Midbrain (tissue), 1 donor: ENCODE measurements around the gene NFATC3.
A peak's percentile ranks its signal among the peaks of the same experiment; 100 is the strongest.

Experiments
- DNase-seq: peaks from one replicate; lab custom pipeline; 2025; lab: John Stamatoyannopoulos, UW

NFATC3 gene

GRCh38 chr16:68186877-68187276 lies 101.7 kb downstream of the NFATC3 start:
- DNase-seq: no peak

GRCh38 chr16:68187505-68187904 lies 102.3 kb downstream of the NFATC3 start:
- DNase-seq: no peak

- no peak for DNase-seq
Measured at GRCh38 chr16:68188170-68188569, 103.0 kb downstream of the NFATC3 start.

- DNase-seq: no peak
Measured at GRCh38 chr16:68190081-68190480, 104.9 kb downstream of the NFATC3 start.

- peak; percentile 37 for DNase-seq
Measured at GRCh38 chr16:68190736-68191510, 105.8 kb downstream of the NFATC3 start.

- no peak for DNase-seq
Measured at GRCh38 chr16:68194251-68194650, 109.1 kb downstream of the NFATC3 start.

- no peak for DNase-seq
Measured at GRCh38 chr16:68197250-68197649, 112.1 kb downstream of the NFATC3 start.

- no peak for DNase-seq
Measured at GRCh38 chr16:68200088-68200783, 115.1 kb downstream of the NFATC3 start.

GRCh38 chr16:68202091-68202519 lies 116.9 kb downstream of the NFATC3 start:
- peak; percentile 9 for DNase-seq

GRCh38 chr16:68206245-68206644 lies 121.1 kb downstream of the NFATC3 start:
- DNase-seq: no peak

GRCh38 chr16:68214726-68215125 lies 129.6 kb downstream of the NFATC3 start:
- no peak for DNase-seq

- DNase-seq: no peak
Measured at GRCh38 chr16:68215302-68215701, 130.1 kb downstream of the NFATC3 start.

- DNase-seq: no peak
Measured at GRCh38 chr16:68216240-68216639, 131.1 kb downstream of the NFATC3 start.

GRCh38 chr16:68217506-68217905 lies 132.3 kb downstream of the NFATC3 start:
- DNase-seq: no peak

GRCh38 chr16:68219725-68220351 lies 134.7 kb downstream of the NFATC3 start:
- DNase-seq: no peak

- DNase-seq: no peak
Measured at GRCh38 chr16:68223072-68223471, 137.9 kb downstream of the NFATC3 start.

GRCh38 chr16:68226116-68226515 lies 140.9 kb downstream of the NFATC3 start:
- DNase-seq: no peak

- no peak for DNase-seq
Measured at GRCh38 chr16:68227183-68227793, 142.1 kb downstream of the NFATC3 start.

GRCh38 chr16:68227850-68228553 lies 142.8 kb downstream of the NFATC3 start:
- DNase-seq: no peak

- DNase-seq: no peak
Measured at GRCh38 chr16:68228652-68229051, 143.5 kb downstream of the NFATC3 start.

GRCh38 chr16:68229431-68230175 lies 144.4 kb downstream of the NFATC3 start:
- peak; percentile 75 for DNase-seq
